GM23338 (cell line): ENCODE results near the gene DCTN2. TPM values are rescaled to one million over a fixed set of nuclear protein-coding genes. Genes with fewer than 3 reads are reported as not detected.

ENCODE experiments used
- ATAC-seq: fragments of 200-7000 bp; cut with Tn5 transposase; 3 replicates; pipeline ENCODE4 v1.9.1; 2020
- DNase-seq: peaks from one replicate; pipeline ENCODE4 v3.0.0-alpha.2; 2015; ENCODE audit warnings: low spot score
- H2AFZ ChIP-seq: fragments of 200-600 bp; sonication (generic); 2 replicates; pipeline ENCODE4 v1.8.0; 2016; ENCODE audit warnings: antibody characterized with exemption, mild to moderate bottlenecking, moderate library complexity
- H3F3A ChIP-seq: fragments of 200-600 bp; sonication (generic); replicated peaks from 2 replicates; pipeline ENCODE4 v1.8.0; 2017; ENCODE audit warnings: antibody characterized with exemption, mixed run types, low read depth
- H3K27ac ChIP-seq: fragments of 200-600 bp; sonication (generic); 2 replicates; pipeline ENCODE4 v1.6.1; 2016; ENCODE audit warnings: low read depth
- H3K27me3 ChIP-seq: fragments of 200-600 bp; sonication (generic); 2 replicates; pipeline ENCODE4 v1.8.0; 2016; ENCODE audit warnings: mild to moderate bottlenecking, mixed run types, moderate library complexity; ENCODE audit not compliant: insufficient read depth
- H3K36me3 ChIP-seq: fragments of 200-600 bp; sonication (generic); 2 replicates; pipeline ENCODE4 v1.8.0; 2016; ENCODE audit warnings: mild to moderate bottlenecking; ENCODE audit not compliant: insufficient read depth
- H3K4me1 ChIP-seq: fragments of 200-600 bp; sonication (generic); 2 replicates; pipeline ENCODE4 v1.8.0; 2016; ENCODE audit warnings: mild to moderate bottlenecking, moderate library complexity; ENCODE audit not compliant: insufficient read depth
- H3K4me2 ChIP-seq: fragments of 200-600 bp; sonication (generic); 2 replicates; pipeline ENCODE4 v1.7.1; 2017; ENCODE audit warnings: mixed run types
- H3K4me3 ChIP-seq: fragments of 200-600 bp; sonication (generic); 2 replicates; pipeline ENCODE4 v1.6.1; 2016; ENCODE audit warnings: mixed run types
- H3K79me2 ChIP-seq: fragments of 200-600 bp; sonication (generic); replicated peaks from 2 replicates; pipeline ENCODE4 v1.8.0; 2017; ENCODE audit warnings: mild to moderate bottlenecking; ENCODE audit not compliant: insufficient read depth
- H3K9me2 ChIP-seq: fragments of 200-600 bp; sonication (generic); 2 replicates; pipeline ENCODE4 v1.8.0; 2017; ENCODE audit not compliant: insufficient read depth
- H4K20me1 ChIP-seq: fragments of 200-600 bp; sonication (generic); replicated peaks from 2 replicates; pipeline ENCODE4 v1.8.0; 2017; ENCODE audit warnings: mild to moderate bottlenecking; ENCODE audit not compliant: insufficient read depth
- H3K27ac Mint-ChIP-seq: 2 replicates; pipeline ENCODE4 v1.8.0; 2020; ENCODE audit warnings: inconsistent platforms, mild to moderate bottlenecking, moderate library complexity, mixed read lengths
- H3K27me3 Mint-ChIP-seq: 3 replicates; pipeline ENCODE4 v1.8.0; 2022; ENCODE audit warnings: low read depth, mild to moderate bottlenecking, moderate library complexity, mixed read lengths, inconsistent platforms; ENCODE audit not compliant: insufficient read depth, poor library complexity
- H3K36me3 Mint-ChIP-seq: 3 replicates; pipeline ENCODE4 v1.8.0; 2021; ENCODE audit warnings: low read depth, mild to moderate bottlenecking, inconsistent platforms, moderate library complexity, mixed read lengths
- H3K4me1 Mint-ChIP-seq: 3 replicates; pipeline ENCODE4 v1.8.0; 2020; ENCODE audit warnings: mild to moderate bottlenecking, inconsistent platforms, mixed read lengths
- H3K4me3 Mint-ChIP-seq: 3 replicates; pipeline ENCODE4 v1.8.0; 2021; ENCODE audit warnings: moderate library complexity, mild to moderate bottlenecking, inconsistent platforms, mixed read lengths
- H3K9me3 Mint-ChIP-seq: 3 replicates; pipeline ENCODE4 v1.8.0; 2020; ENCODE audit warnings: moderate library complexity, mild to moderate bottlenecking, inconsistent platforms, mixed read lengths
- ETS1 ChIP-seq: IDR thresholded peaks from 2 replicates; pipeline ENCODE4 v1.6.1; 2016; ENCODE audit warnings: antibody characterized with exemption
- EZH2 ChIP-seq: fragments of 200-600 bp; sonication (generic); IDR thresholded peaks from one replicate; pipeline ENCODE4 v1.8.0; 2017; ENCODE audit warnings: antibody characterized with exemption, mild to moderate bottlenecking, low read depth; ENCODE audit not compliant: unreplicated experiment
- EZH2phosphoT487 ChIP-seq: fragments of 200-600 bp; sonication (generic); IDR thresholded peaks from one replicate; pipeline ENCODE4 v1.8.1; 2018; ENCODE audit warnings: antibody characterized with exemption; ENCODE audit not compliant: unreplicated experiment
- JUNB ChIP-seq: IDR thresholded peaks from one replicate; pipeline ENCODE4 v1.6.1; 2016; ENCODE audit warnings: antibody characterized with exemption; ENCODE audit not compliant: unreplicated experiment
- NANOG ChIP-seq: IDR thresholded peaks from 2 replicates; pipeline ENCODE4 v1.6.1; 2016; ENCODE audit warnings: antibody characterized with exemption, borderline replicate concordance
- POLR2AphosphoS5 ChIP-seq: IDR thresholded peaks from 2 replicates; pipeline ENCODE4 v1.6.1; 2016; ENCODE audit warnings: antibody characterized with exemption, low read depth
- REST ChIP-seq: IDR thresholded peaks from one replicate; pipeline ENCODE4 v1.6.1; 2018; ENCODE audit warnings: antibody characterized with exemption; ENCODE audit not compliant: unreplicated experiment
- STAT1 ChIP-seq: IDR thresholded peaks from one replicate; pipeline ENCODE4 v1.6.1; 2016; ENCODE audit warnings: antibody characterized with exemption; ENCODE audit not compliant: unreplicated experiment
- ZNF114 ChIP-seq: fragments of 250-450 bp; sonication (Bioruptor Pico); IDR thresholded peaks from 2 replicates; pipeline ENCODE4 v1.5.0; 2020; ENCODE audit warnings: mild to moderate bottlenecking, moderate library complexity
- ZNF331 ChIP-seq: fragments of 250-450 bp; sonication (Bioruptor Pico); IDR thresholded peaks from 2 replicates; pipeline ENCODE4 v1.5.0; 2020; ENCODE audit warnings: low read depth, mild to moderate bottlenecking, moderate library complexity
- polyA plus RNA-seq: library from polyadenylated mRNA; unstranded; fragments of >200 nt; fragmentation: Nextera tagmentation; extraction: Ambion mirVana; gene quantifications from 2 replicates; pipeline ENCODE4 v1.2.1, GENCODE V29; 2016
- total RNA-seq: library from RNA; depleted of rRNA; stranded (reverse); fragments of >200 nt; shearing (Covaris generic); gene quantifications from 2 replicates; pipeline ENCODE4 v1.2.3, GENCODE V29; 2014

DCTN2 gene
- total and polyA plus RNA-seq, 2 experiments from 2014 or later: 56.1 to 157 TPM

GRCh38 chr12:57545809-57546437 lies 1.1 kb downstream of the DCTN2 start (continued):
- TF ChIP-seq REST (no peak), POLR2AphosphoS5 (no peak), NANOG (no peak), EZH2 (no peak), JUNB (no peak)

- H3K4me1 Mint-ChIP-seq: peaks cover 20% of the 10 kb centered on the region
- Histone ChIP-seq H2AFZ (no peak overlapping the region), H3K27ac (no peak overlapping the region), H3K9me2 (no peaks in the 10 kb centered on the region), H3K36me3 (peaks cover 6% of the 10 kb centered on the region; the same call in 1 of the 2 replicates), H4K20me1 (peaks cover 16% of the 10 kb centered on the region; the same call in 1 of the 2 replicates), H3K4me2 (no peak overlapping the region), H3K27me3 (peaks cover 9% of the 10 kb centered on the region), H3K79me2 (peaks cover 25% of the 10 kb centered on the region), H3F3A (peaks cover 6% of the 10 kb centered on the region; the same call in 1 of the 2 replicates), H3K4me1 (peaks cover 7% of the 10 kb centered on the region; the same call in 1 of the 2 replicates), H3K4me3 (no peak overlapping the region)
- TF ChIP-seq POLR2AphosphoS5: no peak
- TF ChIP-seq ZNF114 (CRISPR knock-in tag): no peak
- DNase-seq: no peak
- H3K36me3 Mint-ChIP-seq: peaks cover 12% of the 10 kb centered on the region
- peak overlapping the region; percentile 23; the same call in 1 of the 2 replicates for H3K27ac Mint-ChIP-seq
- no peak for ATAC-seq
- H3K9me3 Mint-ChIP-seq: no peaks in the 10 kb centered on the region
- H3K4me3 Mint-ChIP-seq: no peak overlapping the region; the same call in 2 of the 3 replicates
- H3K27me3 Mint-ChIP-seq: peaks cover 6% of the 10 kb centered on the region
Measured at GRCh38 chr12:57543581-57543980, 3.4 kb downstream of the DCTN2 start.

- Mint-ChIP-seq H3K36me3 (peaks cover 16% of the 10 kb centered on the region), H3K27me3 (peaks cover 1% of the 10 kb centered on the region), H3K4me1 (peaks cover 20% of the 10 kb centered on the region), H3K9me3 (no peaks in the 10 kb centered on the region), H3K4me3 (no peak overlapping the region), H3K27ac (no peak overlapping the region)
- Histone ChIP-seq H2AFZ (no peak overlapping the region), H3K4me3 (no peak overlapping the region), H3K27me3 (no peaks in the 10 kb centered on the region), H3K27ac (no peak overlapping the region), H4K20me1 (peaks cover 20% of the 10 kb centered on the region; the same call in 1 of the 2 replicates), H3K4me2 (no peak overlapping the region), H3K9me2 (no peaks in the 10 kb centered on the region), H3K4me1 (peaks cover 7% of the 10 kb centered on the region; the same call in 1 of the 2 replicates), H3F3A (0 out of 2 replicates have a peak, but pooled peaks cover 5% of the 10 kb centered on the region), H3K36me3 (peaks cover 6% of the 10 kb centered on the region; the same call in 1 of the 2 replicates), H3K79me2 (peaks cover 24% of the 10 kb centered on the region)
- ATAC-seq (no peak), DNase-seq (no peak)
- TF ChIP-seq ETS1 (no peak), NANOG (no peak), STAT1 (no peak), EZH2phosphoT487 (no peak), ZNF331 (CRISPR knock-in tag) (no peak), EZH2 (no peak), REST (no peak), JUNB (no peak)
Measured at GRCh38 chr12:57541717-57542116, 5.3 kb downstream of the DCTN2 start.
